Measurements from ENCODE around the gene PLPPR3.
"Not testable (repeated sequence)": the region's sequence is repeated elsewhere in the genome, so short reads cannot be mapped to it uniquely, and the experiment has no call there.

The PLPPR3 gene

DNA sequence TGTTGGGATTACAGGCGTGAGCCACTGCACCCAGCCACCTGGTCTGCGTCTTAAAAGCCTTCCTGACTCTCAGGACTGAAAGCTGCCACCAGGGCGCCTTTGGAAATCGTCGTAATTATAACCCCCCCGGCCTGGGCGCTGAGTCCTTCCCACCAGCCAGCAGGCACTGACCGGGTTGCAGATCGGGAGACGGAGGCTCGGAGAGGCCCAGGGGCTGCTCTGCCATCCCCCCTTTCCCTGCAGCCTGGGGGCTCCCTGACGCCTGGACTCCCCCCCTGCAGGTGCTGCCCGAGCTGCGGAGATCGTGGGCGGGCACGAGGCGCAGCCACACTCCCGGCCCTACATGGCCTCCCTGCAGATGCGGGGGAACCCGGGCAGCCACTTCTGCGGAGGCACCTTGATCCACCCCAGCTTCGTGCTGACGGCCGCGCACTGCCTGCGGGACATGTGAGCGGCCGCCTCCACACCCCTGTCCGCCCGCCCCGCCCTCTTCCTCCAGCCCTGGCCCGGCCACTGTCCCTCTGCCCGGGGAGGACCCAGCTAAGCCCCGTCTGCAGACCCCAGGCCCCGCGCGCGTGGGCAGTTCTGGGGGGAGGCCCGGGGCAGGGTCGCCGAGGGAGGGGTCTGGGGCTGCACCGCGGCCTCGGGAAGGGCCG, 21.6 kb upstream of the PLPPR3 start (continued):
- TF ChIP-seq ZNF626 (tag by site-specific recombination; IDR thresholded peaks at IDR 0.05) (no peak), ZNF391 (tag by site-specific recombination; IDR thresholded peaks at IDR 0.05; ENCODE audit: borderline replicate concordance, low read depth) (no peak), ZNF248 (tag by site-specific recombination; IDR thresholded peaks at IDR 0.05) (no peak), ZNF549 (tag by site-specific recombination; IDR thresholded peaks at IDR 0.05) (no peak), ZFP41 (tag by site-specific recombination; IDR thresholded peaks at IDR 0.05; ENCODE audit: borderline replicate concordance) (no peak), ZNF623 (tag by site-specific recombination; IDR thresholded peaks at IDR 0.05) (no peak), ZNF624 (tag by site-specific recombination; IDR thresholded peaks at IDR 0.05) (no peak), ZNF114 (tag by site-specific recombination; IDR thresholded peaks at IDR 0.05) (no peak), ZNF121 (tag by site-specific recombination; IDR thresholded peaks at IDR 0.05) (no peak)
- TF ChIP-seq, protein P1, sequence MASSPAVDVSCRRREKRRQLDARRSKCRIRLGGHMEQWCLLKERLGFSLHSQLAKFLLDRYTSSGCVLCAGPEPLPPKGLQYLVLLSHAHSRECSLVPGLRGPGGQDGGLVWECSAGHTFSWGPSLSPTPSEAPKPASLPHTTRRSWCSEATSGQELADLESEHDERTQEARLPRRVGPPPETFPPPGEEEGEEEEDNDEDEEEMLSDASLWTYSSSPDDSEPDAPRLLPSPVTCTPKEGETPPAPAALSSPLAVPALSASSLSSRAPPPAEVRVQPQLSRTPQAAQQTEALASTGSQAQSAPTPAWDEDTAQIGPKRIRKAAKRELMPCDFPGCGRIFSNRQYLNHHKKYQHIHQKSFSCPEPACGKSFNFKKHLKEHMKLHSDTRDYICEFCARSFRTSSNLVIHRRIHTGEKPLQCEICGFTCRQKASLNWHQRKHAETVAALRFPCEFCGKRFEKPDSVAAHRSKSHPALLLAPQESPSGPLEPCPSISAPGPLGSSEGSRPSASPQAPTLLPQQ (tag by site-specific recombination; IDR thresholded peaks at IDR 0.05): no peak

- H3K27ac ChIP-seq (ENCODE audit: extremely low read depth, low read depth, low read length); H3K36me3 ChIP-seq (ENCODE audit: control insufficient read depth in 2 of 2, insufficient read depth in 1 of 2, low read length in 2 of 2); H3K4me1 ChIP-seq (ENCODE audit: control insufficient read depth, insufficient read depth, low read length); H3K4me3 ChIP-seq (ENCODE audit: low read depth, low read length); H3K9me3 ChIP-seq (ENCODE audit: control insufficient read depth, insufficient read depth, low read depth, low read length): not testable (repeated sequence)
- peak; percentile 77 for TF ChIP-seq ZNF121 (tag by site-specific recombination; IDR thresholded peaks at IDR 0.05)
- TF ChIP-seq SCRT1 (tag by site-specific recombination; IDR thresholded peaks at IDR 0.05; ENCODE audit: borderline replicate concordance): peak; percentile 52; the same call in 1 of the 2 replicates
- CTCF ChIA-PET: interaction anchor here (1.0 kb wide), 1 partner anchor 14 kb away, joined by 3 read pairs; no protein-coding TSS in a partner anchor
- POLR2A ChIA-PET: interaction anchor here (0.6 kb wide), 1 partner anchor 20 kb away, joined by 6 read pairs; no protein-coding TSS in a partner anchor
Measured at GRCh38 chr19:842802-843179, 21.0 kb upstream of the PLPPR3 start.

GRCh38 chr19:840519-841206, 18.9 kb upstream of the PLPPR3 start, which contains the start of gene PRTN3:
TSS of gene PRTN3 (plus strand) at chr19:840999. CDS start at chr19:841009, 10 bp downstream.
- Histone ChIP-seq H3K36me3 (ENCODE audit: control insufficient read depth in 2 of 2, insufficient read depth in 1 of 2, low read length in 2 of 2) (no peaks in the 10 kb centered on the region), H3K4me3 (ENCODE audit: low read depth, low read length) (no peak within 1 kb of the TSS), H3K4me1 (ENCODE audit: control insufficient read depth, insufficient read depth, low read length) (no peaks in the 10 kb centered on the region; the same call in 1 of the 2 replicates), H3K27ac (ENCODE audit: extremely low read depth, low read depth, low read length) (no peak within 1 kb of the TSS), H3K9me3 (ENCODE audit: control insufficient read depth, insufficient read depth, low read depth, low read length) (no peaks in the 10 kb centered on the region)
- CTCF ChIA-PET: interaction anchor here (0.7 kb wide), 2 partner anchors 13 to 41 kb away, joined by 3 read pairs; no protein-coding TSS in a partner anchor
- TF ChIP-seq EGR2 (tag by site-specific recombination; IDR thresholded peaks at IDR 0.05; ENCODE audit: low read depth) (peak; percentile 50), MYNN (tag by site-specific recombination; IDR thresholded peaks at IDR 0.05; ENCODE audit: borderline replicate concordance) (no peak), ZNF629 (tag by site-specific recombination; IDR thresholded peaks at IDR 0.05) (no peak), ZNF830 (tag by site-specific recombination; IDR thresholded peaks at IDR 0.05; ENCODE audit: low read depth) (no peak), ZFHX2 (tag by site-specific recombination; conservative IDR thresholded peaks at IDR 0.05) (peak; percentile 50; the same call in 1 of the 2 replicates), MEIS1 (CRISPR knock-in tag; IDR thresholded peaks at IDR 0.05; ENCODE audit: borderline replicate concordance) (no peak)
- TF ChIP-seq, protein P1 (tag by site-specific recombination; IDR thresholded peaks at IDR 0.05): no peak
- POLR2A ChIA-PET: no interaction called here

All from HEK293 (cell line).